Fibroblast of skin of left biceps (primary cell): ENCODE data around the gene FILIP1L.

Source experiments
- DNase-seq, 2 experiments: peaks; one replicate each; pipeline ENCODE4 v3.0.0-alpha.2; 2013; ENCODE audit warnings: low read depth in 2 of 2

The FILIP1L gene

GRCh38 chr3:99803297-99803696, 311.0 kb downstream of the FILIP1L start:
- DNase-seq: no peak

- DNase-seq: no peak
These were observed 314.9 kb downstream of the FILIP1L start for GRCh38 chr3:99799422-99799821.

GRCh38 chr3:99795573-99795972, 318.7 kb downstream of the FILIP1L start:
- no peak for DNase-seq

GRCh38 chr3:99794485-99794884, 319.8 kb downstream of the FILIP1L start:
- DNase-seq: no peak

GRCh38 chr3:99789011-99789721, 325.1 kb downstream of the FILIP1L start:
- peak in 1 of 2 experiments; percentile 27 for DNase-seq
